HCT116 (cell line): ENCODE measurements around the gene LAMA1.

ENCODE experiments used
- CEBPB ChIP-seq: IDR thresholded peaks from 2 replicates; pipeline ENCODE4 v1.6.1; 2012; ENCODE audit warnings: low read depth
- EZH2 ChIP-seq: fragments of 200-600 bp; sonication (generic); IDR thresholded peaks from 2 replicates; pipeline ENCODE4 v1.6.1; 2017; ENCODE audit warnings: antibody characterized with exemption, mixed run types
- EZH2phosphoT487 ChIP-seq: fragments of 200-600 bp; IDR thresholded peaks from 2 replicates; pipeline ENCODE4 v1.6.1; 2018; ENCODE audit warnings: antibody characterized with exemption, borderline replicate concordance
- JUND ChIP-seq: IDR thresholded peaks from 2 replicates; pipeline ENCODE4 v1.6.1; 2012
- POLR2A ChIP-seq: IDR thresholded peaks from 2 replicates; pipeline ENCODE4 v1.7.0; 2011; ENCODE audit warnings: borderline replicate concordance; ENCODE audit not compliant: insufficient read depth, insufficient read length; ENCODE audit errors: extremely low read depth
- POLR2AphosphoS5 ChIP-seq: IDR thresholded peaks from 2 replicates; pipeline ENCODE4 v1.6.1; 2011; ENCODE audit warnings: mild to moderate bottlenecking, low read depth, low read length, moderate library complexity
- SIN3A ChIP-seq: IDR thresholded peaks from 2 replicates; pipeline ENCODE4 v1.6.1; 2012; ENCODE audit warnings: low read depth
- SP1 ChIP-seq: IDR thresholded peaks from 2 replicates; pipeline ENCODE4 v1.6.1; 2012; ENCODE audit warnings: low read depth
- YY1 ChIP-seq: IDR thresholded peaks from 2 replicates; pipeline ENCODE4 v1.6.1; 2011; ENCODE audit warnings: low read length, low read depth, moderate library complexity, mild to moderate bottlenecking; ENCODE audit not compliant: insufficient replicate concordance; ENCODE audit errors: extremely low read depth
- TF ChIP-seq, protein P1 (sequence below), 3 experiments: fragments of 200-600 bp in 1 of 3; sonication (generic) in 1 of 3; IDR thresholded peaks in 2 of 3; conservative IDR thresholded peaks in 1 of 3; 2 replicates each; pipeline ENCODE4 v1.5.1; 2012 to 2017; ENCODE audit warnings: low read depth in 2 of 3, low read length in 2 of 3, antibody characterized with exemption in 1 of 3, borderline replicate concordance in 1 of 3, control low read depth in 1 of 3, mild to moderate bottlenecking in 1 of 3, mixed read lengths in 1 of 3, mixed run types in 1 of 3, moderate library complexity in 1 of 3; ENCODE audit not compliant: insufficient read depth in 1 of 3

- TF ChIP-seq EZH2phosphoT487 (no peak), YY1 (no peak), POLR2A (no peak), CEBPB (no peak), SP1 (no peak), POLR2AphosphoS5 (no peak), EZH2 (no peak), SIN3A (no peak), JUND (no peak)
- TF ChIP-seq, protein P1, sequence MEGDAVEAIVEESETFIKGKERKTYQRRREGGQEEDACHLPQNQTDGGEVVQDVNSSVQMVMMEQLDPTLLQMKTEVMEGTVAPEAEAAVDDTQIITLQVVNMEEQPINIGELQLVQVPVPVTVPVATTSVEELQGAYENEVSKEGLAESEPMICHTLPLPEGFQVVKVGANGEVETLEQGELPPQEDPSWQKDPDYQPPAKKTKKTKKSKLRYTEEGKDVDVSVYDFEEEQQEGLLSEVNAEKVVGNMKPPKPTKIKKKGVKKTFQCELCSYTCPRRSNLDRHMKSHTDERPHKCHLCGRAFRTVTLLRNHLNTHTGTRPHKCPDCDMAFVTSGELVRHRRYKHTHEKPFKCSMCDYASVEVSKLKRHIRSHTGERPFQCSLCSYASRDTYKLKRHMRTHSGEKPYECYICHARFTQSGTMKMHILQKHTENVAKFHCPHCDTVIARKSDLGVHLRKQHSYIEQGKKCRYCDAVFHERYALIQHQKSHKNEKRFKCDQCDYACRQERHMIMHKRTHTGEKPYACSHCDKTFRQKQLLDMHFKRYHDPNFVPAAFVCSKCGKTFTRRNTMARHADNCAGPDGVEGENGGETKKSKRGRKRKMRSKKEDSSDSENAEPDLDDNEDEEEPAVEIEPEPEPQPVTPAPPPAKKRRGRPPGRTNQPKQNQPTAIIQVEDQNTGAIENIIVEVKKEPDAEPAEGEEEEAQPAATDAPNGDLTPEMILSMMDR (IDR thresholded peaks at IDR 0.05 in 2 of 3, conservative IDR thresholded peaks at IDR 0.05 in 1 of 3; ENCODE audit: borderline replicate concordance in 1 of 3, insufficient read depth in 1 of 3, low read depth in 2 of 3, low read length in 2 of 3): no peak
These were observed 38.3 kb upstream of the LAMA1 start for GRCh38 chr18:7155887-7156286.
